ENCODE results near the gene NRAP.

GRCh38 chr10:113560071-113560470 is 103.8 kb downstream of the NRAP start:
- TF ChIP-seq SIRT6 (IDR thresholded peaks at IDR 0.05; ENCODE audit: low read length) (no peak), POLR2AphosphoS5 (IDR thresholded peaks at IDR 0.05; ENCODE audit: low read depth, low read length) (no peak), NRF1 (IDR thresholded peaks at IDR 0.05; ENCODE audit: low read depth, low read length) (no peak), CTCF (IDR thresholded peaks at IDR 0.05; ENCODE audit: control extremely low read depth in 1 of 3, insufficient read depth in 1 of 3, low read depth in 1 of 3, low read length in 3 of 3) (no peak), TAF1 (IDR thresholded peaks at IDR 0.05; ENCODE audit: low read depth, low read length) (no peak), EP300 (IDR thresholded peaks at IDR 0.05; ENCODE audit: borderline replicate concordance in 1 of 2, low read depth in 2 of 2, low read length in 2 of 2) (no peak), CEBPB (IDR thresholded peaks at IDR 0.05; ENCODE audit: low read depth, low read length) (no peak), TEAD4 (IDR thresholded peaks at IDR 0.05; ENCODE audit: low read depth, low read length) (no peak), RFX5 (IDR thresholded peaks at IDR 0.05; ENCODE audit: borderline replicate concordance, low read depth, low read length) (no peak)
